ENCODE data around the gene LCE1E. TPM values are rescaled to one million over a fixed set of nuclear protein-coding genes. Genes with fewer than 3 reads are reported as not detected.

The LCE1E gene
- polyA plus RNA-seq, 3 donors: not detected

GRCh38 chr1:152774875-152775274 is 11.2 kb upstream of the LCE1E start, which contains the start of gene LCE1F:
LCE1F (plus strand) TSS chr1:152775140; CDS start chr1:152776372, 1,232 bp downstream.
- DNase-seq (ENCODE audit: extremely low read depth in 1 of 11, low read depth in 9 of 11, low spot score in 4 of 11): no peak

GRCh38 chr1:152776361-152776760 is 9.7 kb upstream of the LCE1E start:
- DNase-seq (ENCODE audit: extremely low read depth in 1 of 11, low read depth in 9 of 11, low spot score in 4 of 11): no peak

DNA sequence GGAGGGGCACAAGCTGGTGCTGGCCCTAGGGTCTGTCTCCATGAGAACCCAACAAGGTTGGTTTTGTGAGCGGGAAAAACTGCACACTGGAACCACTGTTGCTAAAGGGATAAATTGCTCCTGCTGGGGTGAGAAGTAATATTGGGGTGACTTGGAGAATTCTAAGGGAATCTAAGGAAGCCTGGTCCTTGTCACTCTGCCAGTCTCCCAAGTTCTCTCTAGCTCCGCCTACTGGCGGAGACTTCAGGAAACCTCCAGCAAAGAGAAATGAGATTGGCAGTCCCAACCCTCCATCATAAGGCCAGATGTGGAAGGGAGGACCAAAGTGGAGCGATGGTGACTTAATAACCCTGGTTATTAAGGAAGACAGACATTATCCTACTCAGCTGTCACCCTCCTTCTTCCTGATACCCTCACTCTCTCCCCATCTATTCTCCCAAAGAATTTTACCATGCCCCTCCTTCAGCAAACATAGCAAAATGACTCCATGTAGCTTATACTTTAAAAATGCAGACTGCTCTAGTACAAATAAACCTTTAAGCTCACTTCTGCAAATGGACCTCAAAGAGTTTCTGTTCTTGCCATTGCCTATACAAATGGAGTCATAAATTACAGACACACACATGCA is 8.4 kb upstream of the LCE1E start:
- no peak for DNase-seq (ENCODE audit: extremely low read depth in 1 of 11, low read depth in 9 of 11, low spot score in 4 of 11)

- DNase-seq (ENCODE audit: extremely low read depth in 1 of 11, low read depth in 9 of 11, low spot score in 4 of 11): no peak
Measured at GRCh38 chr1:152783095-152783494, 3.0 kb upstream of the LCE1E start.

- no peak for DNase-seq (ENCODE audit: extremely low read depth in 1 of 11, low read depth in 9 of 11, low spot score in 4 of 11)
Measured at GRCh38 chr1:152795686-152796085, 9.6 kb downstream of the LCE1E start.

- no peak for DNase-seq (ENCODE audit: extremely low read depth in 1 of 11, low read depth in 9 of 11, low spot score in 4 of 11)
Measured at GRCh38 chr1:152796421-152796820, 10.4 kb downstream of the LCE1E start, which contains the start of gene LCE1D. LCE1D (plus strand) TSS chr1:152796721; CDS start chr1:152797795, 1,074 bp downstream.

GRCh38 chr1:152801333-152801732 is 15.3 kb downstream of the LCE1E start:
- no peak for DNase-seq (ENCODE audit: extremely low read depth in 1 of 11, low read depth in 9 of 11, low spot score in 4 of 11)

DNA sequence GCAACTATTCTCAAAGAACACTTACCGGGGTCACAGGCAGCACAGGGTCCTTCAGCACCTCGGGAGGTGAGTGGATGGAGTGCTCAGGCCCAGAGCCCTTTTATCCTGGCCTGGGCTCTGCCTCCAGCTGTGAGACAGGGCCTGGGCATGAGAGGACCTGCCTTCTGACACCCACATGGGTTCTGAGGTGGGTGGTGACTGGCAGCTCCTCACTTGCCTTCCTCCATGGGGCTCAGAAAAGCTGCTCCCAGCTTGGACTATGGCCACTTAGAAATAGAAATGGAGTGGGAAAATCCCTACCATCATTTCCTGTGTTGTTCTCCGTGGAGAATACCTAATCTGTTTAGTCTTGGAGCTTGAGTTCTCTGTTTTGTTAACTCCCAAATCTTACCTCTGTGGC is 20.5 kb downstream of the LCE1E start, which contains the start of gene LCE1C:
LCE1C (minus strand) TSS at position 76 of the 400 bp plus-strand sequence. CDS start 1,173 bp downstream, outside the sequence.
- DNase-seq (ENCODE audit: extremely low read depth in 1 of 11, low read depth in 9 of 11, low spot score in 4 of 11): no peak

DNA sequence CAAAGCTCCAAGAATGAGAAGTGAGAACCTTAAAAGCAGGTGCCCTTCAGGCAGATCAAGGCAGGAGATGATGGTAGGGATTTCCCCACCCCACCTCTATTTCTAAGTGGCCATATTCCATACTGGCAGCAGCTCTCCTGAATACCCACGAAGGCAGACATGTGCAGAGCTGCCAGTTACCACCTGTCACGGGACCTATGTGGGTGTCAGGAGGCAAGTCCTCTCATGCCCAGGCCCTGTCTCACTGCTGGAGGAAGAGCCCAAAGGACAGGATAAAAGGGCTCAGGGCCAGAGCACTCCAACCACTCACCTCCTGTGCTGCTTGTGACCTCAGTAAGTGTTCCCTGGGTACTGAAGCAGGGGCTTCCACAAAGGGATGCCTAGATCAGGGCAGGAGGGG is 25.0 kb downstream of the LCE1E start:
- no peak for DNase-seq (ENCODE audit: extremely low read depth in 1 of 11, low read depth in 9 of 11, low spot score in 4 of 11)

- no peak for DNase-seq (ENCODE audit: extremely low read depth in 1 of 11, low read depth in 9 of 11, low spot score in 4 of 11)
Measured at GRCh38 chr1:152811671-152812070, 25.6 kb downstream of the LCE1E start, which contains the start of gene LCE1B. LCE1B (plus strand) TSS chr1:152811971; CDS start chr1:152812447, 476 bp downstream.

GRCh38 chr1:152817309-152817708 is 31.3 kb downstream of the LCE1E start:
- DNase-seq (ENCODE audit: extremely low read depth in 1 of 11, low read depth in 9 of 11, low spot score in 4 of 11): no peak

DNA sequence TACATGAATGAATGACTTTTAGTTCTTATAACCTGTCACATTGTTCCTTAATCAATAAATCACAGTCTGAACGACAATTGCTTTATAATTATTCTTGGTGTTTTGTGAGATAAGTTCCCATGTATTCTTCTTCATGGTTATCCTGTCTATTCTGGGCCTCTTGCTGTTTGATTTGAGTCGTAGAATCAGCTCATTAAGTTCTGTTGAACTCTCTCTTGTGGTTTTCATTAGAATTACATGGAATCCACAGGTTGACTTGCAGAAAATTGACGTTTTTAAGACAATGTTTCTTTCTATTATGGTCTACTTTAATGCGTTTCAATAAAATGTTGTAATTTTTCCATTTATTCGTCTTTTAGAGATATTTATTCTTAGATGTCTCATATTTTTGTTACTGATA is 37.2 kb downstream of the LCE1E start:
- no peak for DNase-seq (ENCODE audit: extremely low read depth in 1 of 11, low read depth in 9 of 11, low spot score in 4 of 11)

DNA sequence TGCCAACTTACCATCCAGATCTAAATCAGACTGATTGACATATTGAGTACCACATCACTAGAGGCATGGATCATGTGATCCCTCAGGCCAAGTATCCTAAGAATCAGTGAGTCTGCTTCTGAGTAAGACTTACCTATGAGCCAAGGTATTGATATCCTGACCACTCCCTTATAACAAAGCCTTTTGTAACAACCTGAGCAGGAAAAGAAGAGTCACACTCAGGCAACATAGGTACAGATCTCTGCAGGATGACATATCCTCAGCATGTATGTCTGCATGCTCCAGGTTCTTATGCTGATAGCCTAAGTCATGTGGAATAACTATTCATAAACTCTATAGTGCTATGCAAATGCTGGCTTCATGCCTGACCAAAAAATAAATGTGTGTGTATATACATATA is 38.9 kb downstream of the LCE1E start:
- no peak for DNase-seq (ENCODE audit: extremely low read depth in 1 of 11, low read depth in 9 of 11, low spot score in 4 of 11)

- no peak for DNase-seq (ENCODE audit: extremely low read depth in 1 of 11, low read depth in 9 of 11, low spot score in 4 of 11)
Measured at GRCh38 chr1:152827173-152827572, 41.1 kb downstream of the LCE1E start, which contains the start of gene LCE1A. LCE1A (plus strand) TSS chr1:152827473; CDS start chr1:152827473, 0 bp downstream.

DNA sequence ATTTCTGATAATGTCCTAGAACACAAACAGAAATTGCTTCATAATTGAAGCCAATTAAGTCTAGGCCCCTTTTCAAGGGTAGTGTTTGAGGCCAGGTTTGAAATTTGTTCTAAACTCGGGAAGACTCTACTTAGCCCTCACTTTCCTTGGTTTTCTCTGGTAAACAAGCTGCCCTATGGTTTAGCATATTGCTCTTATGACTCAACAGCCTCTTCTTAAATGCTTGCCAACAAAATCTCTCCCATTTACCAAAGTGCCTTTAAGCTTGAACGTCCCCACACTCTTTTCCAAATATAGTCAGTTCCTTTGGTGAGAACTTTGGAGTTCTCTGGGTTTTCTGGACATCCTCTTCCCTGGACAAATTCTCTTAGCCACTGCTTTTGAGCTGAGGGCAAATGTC is 50.8 kb downstream of the LCE1E start:
- DNase-seq (ENCODE audit: extremely low read depth in 1 of 11, low read depth in 9 of 11, low spot score in 4 of 11): no peak

Other genes with a start within 250 kb of the LCE1E start
- not detected for gene LCE3E, start 219.5 kb upstream of the LCE1E start, polyA plus RNA-seq (ENCODE audit: insufficient read length in 3 of 3)
- not detected for gene LCE3D, start 205.7 kb upstream of the LCE1E start, polyA plus RNA-seq (ENCODE audit: insufficient read length in 3 of 3)
- gene LCE3C, start 186.0 kb upstream of the LCE1E start, polyA plus RNA-seq (ENCODE audit: insufficient read length in 3 of 3): not detected
- gene LCE3B, start 172.4 kb upstream of the LCE1E start, polyA plus RNA-seq (ENCODE audit: insufficient read length in 3 of 3): not detected
- not detected for gene LCE3A, start 163.2 kb upstream of the LCE1E start, polyA plus RNA-seq (ENCODE audit: insufficient read length in 3 of 3)
- gene LCE2D, start 122.9 kb upstream of the LCE1E start, polyA plus RNA-seq (ENCODE audit: insufficient read length in 3 of 3): not detected
- not detected for gene LCE2C, start 111.0 kb upstream of the LCE1E start, polyA plus RNA-seq (ENCODE audit: insufficient read length in 3 of 3)
- not detected for gene LCE2B, start 100.1 kb upstream of the LCE1E start, polyA plus RNA-seq (ENCODE audit: insufficient read length in 3 of 3)
- gene LCE2A, start 87.9 kb upstream of the LCE1E start, polyA plus RNA-seq (ENCODE audit: insufficient read length in 3 of 3): not detected
- gene LCE4A, start 78.1 kb upstream of the LCE1E start, polyA plus RNA-seq (ENCODE audit: insufficient read length in 3 of 3): not detected
- gene KPRP, start 28.2 kb upstream of the LCE1E start, polyA plus RNA-seq (ENCODE audit: insufficient read length in 3 of 3): not detected
- gene LCE1F, start 11.1 kb upstream of the LCE1E start, polyA plus RNA-seq (ENCODE audit: insufficient read length in 3 of 3): not detected
- not detected for gene LCE1D, start 10.5 kb downstream of the LCE1E start, polyA plus RNA-seq (ENCODE audit: insufficient read length in 3 of 3)
- not detected for gene LCE1C, start 20.4 kb downstream of the LCE1E start, polyA plus RNA-seq (ENCODE audit: insufficient read length in 3 of 3)
- gene LCE1B, start 25.7 kb downstream of the LCE1E start, polyA plus RNA-seq (ENCODE audit: insufficient read length in 3 of 3): not detected
- gene LCE1A, start 41.2 kb downstream of the LCE1E start, polyA plus RNA-seq (ENCODE audit: insufficient read length in 3 of 3): not detected
- not detected for gene LCE6A, start 56.6 kb downstream of the LCE1E start, polyA plus RNA-seq (ENCODE audit: insufficient read length in 3 of 3)
- gene LCE7A, start 73.7 kb downstream of the LCE1E start, polyA plus RNA-seq (ENCODE audit: insufficient read length in 3 of 3): not detected
- gene SMCP, start 92.1 kb downstream of the LCE1E start, polyA plus RNA-seq (ENCODE audit: insufficient read length in 3 of 3): not detected
- under 1 TPM in 2 of 3 donors, not detected in 1; 0.09 to 0.16 TPM for gene IVL, start 122.3 kb downstream of the LCE1E start, polyA plus RNA-seq (ENCODE audit: insufficient read length in 3 of 3)
- gene SPRR5, start 160.9 kb downstream of the LCE1E start, polyA plus RNA-seq (ENCODE audit: insufficient read length in 3 of 3): not detected
- gene SPRR4, start 184.4 kb downstream of the LCE1E start, polyA plus RNA-seq (ENCODE audit: insufficient read length in 3 of 3): not detected
- not detected for gene SPRR1A, start 197.8 kb downstream of the LCE1E start, polyA plus RNA-seq (ENCODE audit: insufficient read length in 3 of 3)
- gene SPRR3, start 215.5 kb downstream of the LCE1E start, polyA plus RNA-seq (ENCODE audit: insufficient read length in 3 of 3): not detected
- not detected for gene SPRR1B, start 244.9 kb downstream of the LCE1E start, polyA plus RNA-seq (ENCODE audit: insufficient read length in 3 of 3)

Data from renal cortex interstitium (tissue), 11 donors.